RWPE1 (cell line): ENCODE data around the gene SLC24A1.

ENCODE experiments used
- CTCF ChIA-PET: fragments of 350-600 bp; sonication (Branson Sonifier 250); formaldehyde crosslinking; extraction: SDS; loops from one replicate; lab custom pipeline; 2021; lab: Yijun Ruan, JAX
- POLR2A ChIA-PET: fragments of 400-600 bp; formaldehyde crosslinking; extraction: SDS; loops from one replicate; lab custom pipeline; 2020; ENCODE audit warnings: antibody characterized with exemption; ENCODE audit not compliant: low non-redundant PET; lab: Yijun Ruan, JAX
- DNase-seq: peaks from one replicate; pipeline ENCODE4 v3.0.0; 2012; ENCODE audit warnings: low spot score
- H3K27ac ChIP-seq: fragments of 450-650 bp; 2 replicates; pipeline ENCODE4 v1.5.1; 2017
- CTCF ChIP-seq: fragments of 450-650 bp; conservative IDR thresholded peaks from 2 replicates; pipeline ENCODE4 v1.5.1; 2017; ENCODE audit warnings: low read depth, mild to moderate bottlenecking

SLC24A1 gene

GRCh38 chr15:65644282-65644681 lies 22.5 kb downstream of the SLC24A1 start:
- DNase-seq = no peak
- POLR2A ChIA-PET = no interaction called here
- no peak for TF ChIP-seq CTCF
- peak overlapping the region; percentile 10; the same call in 1 of the 2 replicates for H3K27ac ChIP-seq
- CTCF ChIA-PET = no interaction called here

GRCh38 chr15:65645392-65645791 lies 23.7 kb downstream of the SLC24A1 start:
- CTCF ChIA-PET = no interaction called here
- no peak for TF ChIP-seq CTCF
- H3K27ac ChIP-seq = no peak overlapping the region
- POLR2A ChIA-PET = no interaction called here
- no peak for DNase-seq

- ChIA-PET POLR2A (no interaction called here), CTCF (interaction anchor here (0.7 kb wide), 1 partner anchor 157 kb away, joined by 3 read pairs; no protein-coding TSS in a partner anchor)
- no peak overlapping the region for H3K27ac ChIP-seq
- no peak for TF ChIP-seq CTCF
- no peak for DNase-seq
Observed at GRCh38 chr15:65646486-65646885, 24.7 kb downstream of the SLC24A1 start.

- CTCF ChIA-PET = interaction anchor here (1.1 kb wide), 1 partner anchor 28 kb away, joined by 3 read pairs; no protein-coding TSS in a partner anchor
- no peak for DNase-seq
- no peak for TF ChIP-seq CTCF
- POLR2A ChIA-PET = no interaction called here
- no peak overlapping the region for H3K27ac ChIP-seq
Observed at GRCh38 chr15:65650312-65651041, 28.7 kb downstream of the SLC24A1 start.

- POLR2A ChIA-PET = no interaction called here
- CTCF ChIA-PET = no interaction called here
Observed at GRCh38 chr15:65651042-65651322, 29.2 kb downstream of the SLC24A1 start.

More at GRCh38 chr15:65651042-65651322, 29.2 kb downstream of the SLC24A1 start:
- no peak for DNase-seq
- no peak for TF ChIP-seq CTCF
- no peak overlapping the region for H3K27ac ChIP-seq
